Measurements from ENCODE around the gene KMT2A. TPM values are rescaled to one million over a fixed set of nuclear protein-coding genes. Genes with fewer than 3 reads are reported as not detected.
"Not testable (repeated sequence)": the region's sequence is repeated elsewhere in the genome, so short reads cannot be mapped to it uniquely, and the experiment has no call there.

The KMT2A gene
- total and polyA plus RNA-seq, 2 donors (not counting 3 experiments of a cell fraction or from before 2014, with no cell fraction given), result 23.5 to 63.9 TPM

- intact Hi-C loops (cut with micrococcal nuclease), result loop anchor here (1.0 to 2.0 kb wide), 2 partner anchors 41 to 171 kb away; partner anchors contain the start of gene ATP5MG
- peak; percentile 30 for DNase-seq (ENCODE audit: low read depth, low spot score)
- H3K27me3 ChIP-seq (ENCODE audit: control insufficient read depth in 2 of 2, insufficient read depth in 2 of 2, low read length in 2 of 2); H3K36me3 ChIP-seq (ENCODE audit: control insufficient read depth in 2 of 2, extremely low read depth in 1 of 2, insufficient read depth in 2 of 2, low read length in 2 of 2); H3K9me1 ChIP-seq (replicated peaks; ENCODE audit: control insufficient read depth, extremely low read depth, insufficient read depth, low read length); CTCF ChIA-PET; dilution Hi-C loops (cut with MboI; ENCODE audit: extremely low pct_ligation_motif_present, low sequenced_read_pairs); BruUV-seq (replicated peaks); H4K20me1 ChIP-seq (replicated peaks; ENCODE audit: control insufficient read depth, extremely low read depth, insufficient read depth, low read length); H3K9me3 ChIP-seq (replicated peaks; ENCODE audit: control insufficient read depth, insufficient read depth, low read length); FAIRE-seq: not testable (repeated sequence)
- Histone ChIP-seq H3K4me1 (ENCODE audit: control insufficient read depth, extremely low read depth, insufficient read depth, low read length) (peaks cover 19% of the 10 kb centered on the region), H3K79me2 (ENCODE audit: control insufficient read depth, insufficient read depth, low read length) (peaks cover 44% of the 10 kb centered on the region), H3K4me3 (replicated peaks in 1 of 3; ENCODE audit: insufficient read depth in 1 of 3, low read depth in 1 of 3, low read length in 3 of 3) (peak overlapping the region; percentile 36 to 99 (median 90)), H3K4me2 (ENCODE audit: insufficient read depth, low read length) (peak overlapping the region; percentile 76), H3K27ac (ENCODE audit: insufficient read depth, low read depth, low read length) (peak overlapping the region; percentile 60), H2AFZ (ENCODE audit: low read depth, low read length) (peak overlapping the region; percentile 77), H3K9ac (replicated peaks; ENCODE audit: extremely low read depth, insufficient read depth, low read length) (peak overlapping the region; percentile 99)
- POLR2A ChIA-PET, result interaction anchor here (0.9 kb wide), 1 partner anchor 49 kb away, joined by 4 read pairs; no protein-coding TSS in a partner anchor
These were observed 135.4 kb downstream of the KMT2A start for GRCh38 chr11:118571701-118572060.

GRCh38 chr11:118572061-118572980 lies 136.0 kb downstream of the KMT2A start, which contains the start of gene ARCN1:
TSS of gene ARCN1 (plus strand) at chr11:118572409. CDS start at chr11:118572548, 139 bp downstream.
- CTCF ChIA-PET, result interaction anchor here (0.6 to 1.7 kb wide), 3 partner anchors 23 to 472 kb away, joined by 3 to 7 read pairs (median 4); partner anchors contain the start of gene PHLDB1
- intact Hi-C loops (cut with micrococcal nuclease), result loop anchor here (1.0 to 2.0 kb wide), 2 partner anchors 40 to 172 kb away; partner anchors contain the start of gene ATP5MG
- DNase-seq (ENCODE audit: low read depth, low spot score), result peak; percentile 74

More at GRCh38 chr11:118572061-118572980, 136.0 kb downstream of the KMT2A start, which contains the start of gene ARCN1:
- dilution Hi-C loops (cut with MboI; ENCODE audit: extremely low pct_ligation_motif_present, low sequenced_read_pairs), result no loop called here
- Histone ChIP-seq H3K36me3 (ENCODE audit: control insufficient read depth in 2 of 2, extremely low read depth in 1 of 2, insufficient read depth in 2 of 2, low read length in 2 of 2) (peaks cover 0 to 1% of the 10 kb centered on the region in 2 experiments), H2AFZ (ENCODE audit: low read depth, low read length) (peak within 1 kb of the TSS; percentile 77), H3K4me2 (ENCODE audit: insufficient read depth, low read length) (peak within 1 kb of the TSS; percentile 96), H3K4me1 (ENCODE audit: control insufficient read depth, extremely low read depth, insufficient read depth, low read length) (peaks cover 19% of the 10 kb centered on the region), H3K9me1 (replicated peaks; ENCODE audit: control insufficient read depth, extremely low read depth, insufficient read depth, low read length) (no peaks in the 10 kb centered on the region), H3K4me3 (replicated peaks in 1 of 3; ENCODE audit: insufficient read depth in 1 of 3, low read depth in 1 of 3, low read length in 3 of 3) (peak within 1 kb of the TSS; percentile 59 to 99 (median 90)), H3K79me2 (ENCODE audit: control insufficient read depth, insufficient read depth, low read length) (peaks cover 50% of the 10 kb centered on the region), H3K27ac (ENCODE audit: insufficient read depth, low read depth, low read length) (peak within 1 kb of the TSS; percentile 87), H4K20me1 (replicated peaks; ENCODE audit: control insufficient read depth, extremely low read depth, insufficient read depth, low read length) (peaks cover 3% of the 10 kb centered on the region), H3K9me3 (replicated peaks; ENCODE audit: control insufficient read depth, insufficient read depth, low read length) (no peaks in the 10 kb centered on the region), H3K9ac (replicated peaks; ENCODE audit: extremely low read depth, insufficient read depth, low read length) (peak within 1 kb of the TSS; percentile 99), H3K27me3 (ENCODE audit: control insufficient read depth in 2 of 2, insufficient read depth in 2 of 2, low read length in 2 of 2) (no peaks in the 10 kb centered on the region)
- FAIRE-seq, result no peak
- POLR2A ChIA-PET, result interaction anchor here (0.9 kb wide), 1 partner anchor 50 kb away, joined by 4 read pairs; no protein-coding TSS in a partner anchor
- TF ChIP-seq GATA2 (IDR thresholded peaks at IDR 0.05; ENCODE audit: insufficient read depth, insufficient read length, low read depth, low read length) (no peak), POLR2A (IDR thresholded peaks at IDR 0.05; ENCODE audit: low read depth, low read length) (peak; percentile 92), FOS (IDR thresholded peaks at IDR 0.05; ENCODE audit: borderline replicate concordance, insufficient read depth, low read length) (no peak), POLR2AphosphoS5 (IDR thresholded peaks at IDR 0.05; ENCODE audit: insufficient read depth, low read depth, low read length) (peak; percentile 95), MYC (IDR thresholded peaks at IDR 0.05; ENCODE audit: low read depth, low read length) (no peak), JUN (IDR thresholded peaks at IDR 0.05; ENCODE audit: borderline replicate concordance, insufficient read depth, insufficient read length, low read depth) (no peak), MAX (IDR thresholded peaks at IDR 0.05; ENCODE audit: insufficient read depth, insufficient read length) (no peak), EZH2 (IDR thresholded peaks at IDR 0.05; ENCODE audit: borderline replicate concordance, low read depth, low read length, severe bottlenecking) (no peak)
- TF ChIP-seq, protein P1, sequence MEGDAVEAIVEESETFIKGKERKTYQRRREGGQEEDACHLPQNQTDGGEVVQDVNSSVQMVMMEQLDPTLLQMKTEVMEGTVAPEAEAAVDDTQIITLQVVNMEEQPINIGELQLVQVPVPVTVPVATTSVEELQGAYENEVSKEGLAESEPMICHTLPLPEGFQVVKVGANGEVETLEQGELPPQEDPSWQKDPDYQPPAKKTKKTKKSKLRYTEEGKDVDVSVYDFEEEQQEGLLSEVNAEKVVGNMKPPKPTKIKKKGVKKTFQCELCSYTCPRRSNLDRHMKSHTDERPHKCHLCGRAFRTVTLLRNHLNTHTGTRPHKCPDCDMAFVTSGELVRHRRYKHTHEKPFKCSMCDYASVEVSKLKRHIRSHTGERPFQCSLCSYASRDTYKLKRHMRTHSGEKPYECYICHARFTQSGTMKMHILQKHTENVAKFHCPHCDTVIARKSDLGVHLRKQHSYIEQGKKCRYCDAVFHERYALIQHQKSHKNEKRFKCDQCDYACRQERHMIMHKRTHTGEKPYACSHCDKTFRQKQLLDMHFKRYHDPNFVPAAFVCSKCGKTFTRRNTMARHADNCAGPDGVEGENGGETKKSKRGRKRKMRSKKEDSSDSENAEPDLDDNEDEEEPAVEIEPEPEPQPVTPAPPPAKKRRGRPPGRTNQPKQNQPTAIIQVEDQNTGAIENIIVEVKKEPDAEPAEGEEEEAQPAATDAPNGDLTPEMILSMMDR (IDR thresholded peaks at IDR 0.05; ENCODE audit: extremely low read depth in 1 of 2, insufficient read depth in 1 of 2, low read depth in 1 of 2, low read length in 2 of 2), result no peak
- no TSS peak for BruUV-seq (replicated peaks)
